NCI-H345 (cell line): ENCODE results near the gene EGFLAM.
A peak's percentile ranks its signal among the peaks of the same experiment; 100 is the strongest.
"Not testable (repeated sequence)": the region's sequence is repeated elsewhere in the genome, so short reads cannot be mapped to it uniquely, and the experiment has no call there.

Source experiments
- DNase-seq: peaks from one replicate; lab custom pipeline; 2025; lab: John Stamatoyannopoulos, UW

EGFLAM gene

DNA sequence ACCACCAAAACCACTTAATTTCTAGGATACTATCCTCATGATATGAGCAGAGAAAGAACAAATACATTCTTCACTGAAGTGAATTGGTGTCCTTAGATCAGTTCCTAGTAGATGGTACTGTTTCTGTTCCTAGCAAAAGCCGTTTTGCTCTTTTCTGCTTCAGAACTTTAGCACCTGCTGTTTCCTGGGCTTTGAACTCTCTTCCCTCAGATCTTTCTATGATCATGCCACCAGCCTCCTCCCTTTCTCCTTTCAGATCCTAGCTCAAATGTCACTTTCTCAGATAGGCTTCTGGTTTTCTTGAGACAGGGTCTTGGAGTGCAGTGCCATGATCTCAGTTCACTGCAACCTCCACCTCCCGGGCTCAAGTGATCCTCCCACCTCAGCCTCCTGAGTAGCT is 118.0 kb downstream of the EGFLAM start:
- DNase-seq = no peak

- no peak for DNase-seq
Observed at GRCh38 chr5:38378579-38378978, 120.2 kb downstream of the EGFLAM start.

- no peak for DNase-seq
Observed at GRCh38 chr5:38379350-38379937, 121.1 kb downstream of the EGFLAM start.

- DNase-seq = no peak
Observed at GRCh38 chr5:38380537-38380936, 122.2 kb downstream of the EGFLAM start.

DNA sequence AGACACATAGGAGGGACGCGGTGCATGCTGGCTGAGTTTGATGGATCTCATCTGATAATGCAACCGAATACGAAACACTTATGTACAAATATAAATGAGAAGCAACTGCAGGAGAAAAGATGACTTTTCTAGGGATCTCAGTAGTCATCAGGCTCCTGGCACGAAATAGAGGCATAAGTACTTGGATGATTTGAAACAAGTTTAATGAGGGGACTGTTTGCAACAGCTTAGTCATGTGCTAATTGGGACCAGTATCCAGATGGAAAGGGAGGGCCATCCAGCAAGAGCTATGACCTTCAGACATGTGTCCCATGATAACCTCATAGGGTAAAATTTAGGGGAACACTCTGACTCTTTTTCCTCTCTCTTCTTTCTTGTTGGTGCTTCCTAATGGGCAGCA is 123.0 kb downstream of the EGFLAM start:
- DNase-seq = no peak

GRCh38 chr5:38382898-38383297 is 124.5 kb downstream of the EGFLAM start:
- DNase-seq = peak; percentile 72

- DNase-seq = no peak
Observed at GRCh38 chr5:38383701-38384100, 125.3 kb downstream of the EGFLAM start.

DNA sequence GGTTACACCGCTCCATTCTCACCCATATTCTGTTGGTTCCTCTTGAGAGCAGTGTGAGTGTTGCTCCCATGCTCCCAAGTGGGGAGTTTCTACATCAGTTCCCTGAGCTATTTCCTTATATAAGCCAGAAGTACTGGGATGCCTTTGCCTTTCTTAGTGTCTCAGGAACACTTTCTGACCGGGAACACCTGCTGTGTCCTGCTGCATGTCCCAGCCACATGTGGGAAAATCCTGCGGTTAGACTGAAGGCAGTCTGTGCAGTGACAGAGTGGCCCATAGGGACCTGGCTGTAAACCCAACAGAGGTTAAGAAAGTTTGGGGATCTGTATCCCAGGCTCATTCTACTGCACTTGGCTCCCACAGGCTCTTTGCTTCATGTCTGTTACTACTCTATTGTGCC is 126.0 kb downstream of the EGFLAM start:
- no peak for DNase-seq

DNA sequence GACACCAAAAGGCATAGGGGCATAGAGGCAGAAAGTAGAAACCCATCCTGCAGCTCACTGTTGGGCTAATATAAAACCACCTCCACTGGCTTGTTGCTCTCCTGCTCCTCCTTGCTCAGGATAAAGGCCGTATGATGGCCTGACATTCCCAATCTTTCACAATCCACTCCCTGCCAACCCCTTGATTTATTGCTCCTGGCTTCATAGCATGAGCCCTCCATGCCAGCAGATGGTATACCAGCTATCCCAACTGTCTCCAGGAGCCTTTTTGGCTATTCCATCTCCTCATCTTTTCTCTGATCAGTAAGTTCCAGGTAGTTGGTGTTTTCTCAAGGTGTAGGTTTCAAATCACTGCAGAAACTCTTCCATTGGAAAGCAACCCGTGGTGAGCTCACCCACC is 128.8 kb downstream of the EGFLAM start:
- no peak for DNase-seq

DNA sequence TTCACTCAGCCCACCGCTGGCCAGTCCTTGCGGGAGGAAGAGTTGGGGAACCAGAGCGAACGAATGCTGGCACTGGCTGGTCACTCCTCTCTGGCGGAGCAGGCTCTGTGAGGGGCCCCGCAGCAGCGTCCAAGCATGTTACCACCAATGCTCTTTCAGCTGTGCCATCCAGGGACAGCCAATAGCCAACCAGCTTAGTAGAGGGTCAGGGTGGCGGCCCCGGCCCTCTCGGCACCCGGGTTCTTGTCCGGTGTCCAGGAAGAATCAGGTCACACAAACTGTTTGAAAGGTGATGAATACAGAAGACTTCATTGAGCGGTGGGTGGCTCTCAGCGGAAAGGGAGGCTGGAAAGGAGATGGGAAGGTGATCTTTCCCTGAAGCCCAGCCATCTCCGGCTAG is 135.3 kb downstream of the EGFLAM start:
- no peak for DNase-seq

- peak; percentile 53 for DNase-seq
Observed at GRCh38 chr5:38396766-38397165, 138.4 kb downstream of the EGFLAM start.

GRCh38 chr5:38400365-38400764 is 142.0 kb downstream of the EGFLAM start:
- DNase-seq = no peak

DNA sequence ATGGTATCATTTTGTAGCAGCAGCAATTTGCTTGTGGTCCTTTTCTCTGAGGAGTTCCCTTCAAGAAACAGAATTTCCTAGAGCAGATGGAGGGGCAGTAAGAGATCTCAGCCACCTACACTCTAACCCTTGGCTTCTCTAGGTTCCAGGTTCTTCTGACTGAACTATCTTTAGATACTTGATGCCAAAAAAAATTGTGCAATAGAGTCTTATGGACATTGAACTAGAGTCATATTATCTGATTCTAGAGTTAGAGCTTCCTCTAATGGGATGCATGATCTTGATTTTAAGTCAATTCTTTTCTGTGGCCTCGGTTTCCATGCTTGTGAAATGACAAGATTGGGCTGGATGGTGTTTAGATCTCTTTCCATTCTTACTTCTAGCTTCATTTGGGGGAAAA is 142.8 kb downstream of the EGFLAM start:
- DNase-seq = no peak

GRCh38 chr5:38403406-38403805 is 145.0 kb downstream of the EGFLAM start:
- no peak for DNase-seq

GRCh38 chr5:38403877-38404635 is 145.7 kb downstream of the EGFLAM start:
- DNase-seq = no peak

DNA sequence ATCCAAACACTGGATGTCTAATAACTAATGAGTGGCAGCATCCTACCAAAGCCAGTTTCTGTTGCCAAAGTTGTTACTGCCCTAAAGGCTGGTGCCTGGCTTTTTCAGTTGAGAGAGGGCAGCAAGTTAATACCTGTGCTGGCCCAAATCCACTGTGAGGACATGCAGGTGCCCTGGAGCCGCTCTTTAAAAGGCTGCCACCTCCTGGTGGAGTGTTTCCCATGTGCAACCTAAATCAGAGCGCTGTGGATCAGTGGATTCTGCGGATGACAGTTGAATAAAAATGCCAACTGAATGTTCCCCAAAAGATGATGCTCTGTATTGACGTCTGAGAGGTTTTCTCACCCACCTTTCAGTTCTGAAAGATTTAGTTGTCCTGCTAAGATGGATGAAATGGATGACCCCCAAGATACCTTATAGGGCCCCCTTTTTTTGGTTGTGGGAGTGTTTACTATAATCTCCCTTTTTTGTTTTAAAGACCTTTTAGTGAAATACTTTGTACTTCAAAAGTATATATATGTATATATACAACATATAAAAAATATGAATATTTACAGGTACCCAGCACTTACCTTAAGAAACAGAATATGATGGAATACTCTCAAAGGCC is 146.4 kb downstream of the EGFLAM start:
- peak; percentile 4 for DNase-seq

- no peak for DNase-seq
Observed at GRCh38 chr5:38408446-38409198, 150.3 kb downstream of the EGFLAM start.

DNA sequence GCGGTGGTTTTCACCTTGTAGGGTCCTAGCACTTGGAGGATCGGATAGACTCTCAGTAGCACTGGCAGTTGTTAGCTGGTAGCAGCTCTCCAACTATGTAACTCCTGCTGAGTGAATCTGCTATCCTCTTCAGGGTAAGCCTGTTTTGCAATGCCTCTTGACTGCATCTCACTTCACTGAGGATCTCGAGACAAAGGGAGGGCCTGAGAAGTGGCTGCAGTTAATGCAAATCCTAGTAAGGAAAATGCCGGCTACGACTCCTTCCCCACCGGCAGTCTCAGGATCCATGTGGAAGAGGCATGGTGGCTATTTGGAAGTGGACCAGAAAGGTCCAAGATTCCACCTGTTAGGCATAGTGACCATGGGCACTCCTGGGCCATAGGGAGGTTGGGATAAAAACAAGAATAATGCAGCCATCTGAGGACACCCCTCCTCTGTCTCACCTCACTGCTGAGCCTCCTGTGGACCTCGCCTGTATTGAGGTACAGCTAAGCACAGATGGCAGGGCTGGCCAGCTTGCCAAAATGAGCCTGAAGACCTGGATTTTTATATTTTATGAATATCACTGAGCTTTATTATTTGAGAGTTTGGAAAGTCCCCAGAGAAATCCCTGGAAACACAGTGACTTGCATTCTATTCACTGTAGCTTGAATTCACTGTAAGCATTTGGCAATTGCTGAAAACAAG is 152.1 kb downstream of the EGFLAM start:
- DNase-seq = no peak

DNA sequence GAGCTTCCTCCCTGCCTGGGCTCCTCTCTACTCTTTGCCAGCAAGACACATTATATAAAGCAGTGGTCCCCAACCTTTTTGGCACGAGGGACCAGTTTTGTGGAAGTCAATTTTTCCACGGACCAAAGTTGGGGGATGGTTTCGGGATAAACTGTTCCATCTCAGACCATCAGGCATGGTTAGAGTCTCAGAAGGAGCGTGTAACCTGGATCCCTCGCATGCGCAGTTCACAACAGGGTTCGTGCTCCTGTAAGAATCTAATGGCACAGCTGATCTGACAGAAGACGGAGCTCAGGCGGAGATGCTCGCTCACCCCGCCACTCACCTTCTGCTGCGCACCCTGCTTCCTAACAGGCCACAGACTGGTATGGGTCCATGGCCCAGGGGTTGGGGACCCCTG is 155.3 kb downstream of the EGFLAM start:
- DNase-seq = no peak

GRCh38 chr5:38414348-38414747 is 156.0 kb downstream of the EGFLAM start:
- no peak for DNase-seq

DNA sequence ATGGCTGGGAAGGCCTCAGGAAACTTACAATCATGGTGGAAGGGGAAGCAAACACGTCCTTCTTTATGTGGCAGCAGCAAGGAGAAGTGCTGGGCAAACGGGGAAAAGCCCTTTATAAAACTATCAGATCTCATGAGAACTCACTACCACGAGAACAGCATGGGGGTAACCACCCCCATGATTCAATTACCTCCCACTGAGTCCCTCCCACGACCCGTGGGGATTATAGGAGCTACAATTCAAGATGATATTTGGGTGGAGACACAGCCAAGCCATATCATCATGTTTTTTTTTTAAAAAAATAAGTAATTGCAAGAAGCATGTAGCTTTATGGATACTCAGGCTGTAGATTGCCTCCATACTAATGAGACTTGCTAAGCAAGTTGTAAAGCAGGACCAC is 157.4 kb downstream of the EGFLAM start:
- not testable (repeated sequence) for DNase-seq

- DNase-seq = no peak
Observed at GRCh38 chr5:38417658-38418017, 159.3 kb downstream of the EGFLAM start.
